ENCODE measurements around the gene FOLR1.
"Not testable (repeated sequence)": the region's sequence is repeated elsewhere in the genome, so short reads cannot be mapped to it uniquely, and the experiment has no call there.

The FOLR1 gene

GRCh38 chr11:72188267-72188666 lies 3.7 kb upstream of the FOLR1 start:
- DNase-seq = no peak

GRCh38 chr11:72189455-72190250 lies 2.3 kb upstream of the FOLR1 start:
- DNase-seq = no peak

GRCh38 chr11:72190631-72191071 lies 1.3 kb upstream of the FOLR1 start:
- no peak for DNase-seq

- no peak for DNase-seq
Observed at GRCh38 chr11:72195518-72196270, 3.8 kb downstream of the FOLR1 start.

GRCh38 chr11:72201445-72201844 lies 9.5 kb downstream of the FOLR1 start:
- DNase-seq = not testable (repeated sequence)

GRCh38 chr11:72202571-72202970 lies 10.6 kb downstream of the FOLR1 start:
- no peak for DNase-seq

GRCh38 chr11:72203163-72203562 lies 11.2 kb downstream of the FOLR1 start:
- no peak for DNase-seq

GRCh38 chr11:72204886-72205285 lies 12.9 kb downstream of the FOLR1 start:
- DNase-seq = no peak

- DNase-seq = not testable (repeated sequence)
Observed at GRCh38 chr11:72206794-72207193, 14.9 kb downstream of the FOLR1 start.

GRCh38 chr11:72208281-72208680 lies 16.3 kb downstream of the FOLR1 start:
- no peak for DNase-seq

- no peak for DNase-seq
Observed at GRCh38 chr11:72209101-72209500, 17.2 kb downstream of the FOLR1 start.

GRCh38 chr11:72216638-72217037 lies 24.7 kb downstream of the FOLR1 start, which contains the start of gene FOLR2:
Gene FOLR2 (plus strand): TSS chr11:72216794. CDS start chr11:72218585, 1,791 bp downstream.
- no peak for DNase-seq

- no peak for DNase-seq
Observed at GRCh38 chr11:72217841-72218240, 25.9 kb downstream of the FOLR1 start.

- DNase-seq = no peak
Observed at GRCh38 chr11:72218251-72218745, 26.4 kb downstream of the FOLR1 start.

- no peak for DNase-seq
Observed at GRCh38 chr11:72220696-72221363, 28.9 kb downstream of the FOLR1 start.

GRCh38 chr11:72221386-72222075 lies 29.6 kb downstream of the FOLR1 start:
- peak; percentile 42 for DNase-seq

- no peak for DNase-seq
Observed at GRCh38 chr11:72222106-72222891, 30.4 kb downstream of the FOLR1 start.

- peak; percentile 93 for DNase-seq
Observed at GRCh38 chr11:72222907-72223614, 31.1 kb downstream of the FOLR1 start.

GRCh38 chr11:72223615-72224563 lies 31.9 kb downstream of the FOLR1 start:
- peak; percentile 52 for DNase-seq
